Suprapubic skin (tissue), 4 donors: ENCODE measurements around the gene EXD3.

ENCODE experiments used
- EP300 ChIP-seq: sonication (generic); formaldehyde crosslinking; IDR thresholded peaks from one replicate; pipeline ENCODE4 v1.6.1; 2017; ENCODE audit warnings: antibody characterized with exemption
- POLR2A ChIP-seq, 2 donors: fragments of 450-650 bp; IDR thresholded peaks; one replicate each; pipeline ENCODE4 v1.6.1; 2017; ENCODE audit warnings: antibody characterized with exemption in 2 of 2, mild to moderate bottlenecking in 2 of 2, moderate library complexity in 2 of 2
- POLR2AphosphoS5 ChIP-seq, 3 donors: sonication (generic); formaldehyde crosslinking; IDR thresholded peaks; one replicate each; pipeline ENCODE4 v1.6.1; 2017; ENCODE audit warnings: antibody characterized with exemption in 3 of 3
- TF ChIP-seq, protein P1 (sequence below), 2 donors: fragments of 200-600 bp in 1 of 2; fragments of 450-650 bp in 1 of 2; sonication (generic) in 1 of 2; IDR thresholded peaks; one replicate each; pipeline ENCODE4 v1.5.1; 2016 to 2019; ENCODE audit warnings: antibody characterized with exemption in 2 of 2, mild to moderate bottlenecking in 1 of 2, moderate library complexity in 1 of 2

DNA sequence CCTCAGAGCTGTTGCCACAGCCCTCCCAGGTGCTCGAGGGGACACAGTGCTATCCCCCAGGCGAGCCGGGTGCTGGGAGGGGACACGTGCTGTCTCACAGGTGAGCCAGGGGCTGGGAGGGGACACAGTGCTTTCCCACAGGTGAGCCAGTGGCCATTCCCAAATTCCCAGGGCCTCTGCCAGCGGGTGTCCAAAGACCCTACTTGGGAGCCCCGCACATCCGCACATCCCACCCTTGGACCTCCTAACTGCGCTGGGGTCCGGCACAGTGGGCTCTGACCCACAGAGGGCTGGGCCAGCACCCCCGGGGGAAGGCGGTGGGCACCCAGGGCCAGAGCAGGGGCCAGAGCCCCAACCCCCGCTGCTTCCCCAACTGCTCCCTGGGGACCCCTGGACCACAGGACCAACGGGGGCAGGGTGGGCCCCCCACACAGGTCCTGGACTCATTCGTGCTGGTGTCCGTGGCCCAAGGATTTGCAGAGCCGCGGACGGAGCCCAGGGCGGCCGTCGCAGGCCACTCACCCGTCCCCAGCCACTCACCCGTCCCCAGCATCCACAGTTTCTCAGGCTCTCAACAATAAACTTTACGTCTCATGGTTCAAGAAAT, 17.9 kb downstream of the EXD3 start:
- TF ChIP-seq, protein P1, sequence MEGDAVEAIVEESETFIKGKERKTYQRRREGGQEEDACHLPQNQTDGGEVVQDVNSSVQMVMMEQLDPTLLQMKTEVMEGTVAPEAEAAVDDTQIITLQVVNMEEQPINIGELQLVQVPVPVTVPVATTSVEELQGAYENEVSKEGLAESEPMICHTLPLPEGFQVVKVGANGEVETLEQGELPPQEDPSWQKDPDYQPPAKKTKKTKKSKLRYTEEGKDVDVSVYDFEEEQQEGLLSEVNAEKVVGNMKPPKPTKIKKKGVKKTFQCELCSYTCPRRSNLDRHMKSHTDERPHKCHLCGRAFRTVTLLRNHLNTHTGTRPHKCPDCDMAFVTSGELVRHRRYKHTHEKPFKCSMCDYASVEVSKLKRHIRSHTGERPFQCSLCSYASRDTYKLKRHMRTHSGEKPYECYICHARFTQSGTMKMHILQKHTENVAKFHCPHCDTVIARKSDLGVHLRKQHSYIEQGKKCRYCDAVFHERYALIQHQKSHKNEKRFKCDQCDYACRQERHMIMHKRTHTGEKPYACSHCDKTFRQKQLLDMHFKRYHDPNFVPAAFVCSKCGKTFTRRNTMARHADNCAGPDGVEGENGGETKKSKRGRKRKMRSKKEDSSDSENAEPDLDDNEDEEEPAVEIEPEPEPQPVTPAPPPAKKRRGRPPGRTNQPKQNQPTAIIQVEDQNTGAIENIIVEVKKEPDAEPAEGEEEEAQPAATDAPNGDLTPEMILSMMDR (IDR thresholded peaks at IDR 0.05) = no peak
- TF ChIP-seq EP300 = no peak
- no peak for TF ChIP-seq POLR2AphosphoS5 (IDR thresholded peaks at IDR 0.05)
- TF ChIP-seq POLR2A (IDR thresholded peaks at IDR 0.05) = no peak
